Vagina (tissue), 2 donors: Measurements from ENCODE around the gene KCNA4. TPM values are rescaled to one million over a fixed set of nuclear protein-coding genes. Genes with fewer than 3 reads are reported as not detected.
"Not testable (repeated sequence)": the region's sequence is repeated elsewhere in the genome, so short reads cannot be mapped to it uniquely, and the experiment has no call there.

Experiments
- DNase-seq, 2 donors: peaks; one replicate each; pipeline ENCODE4 v3.0.0-alpha.2; 2017; ENCODE audit errors: extremely low spot score in 2 of 2
- H3K27ac ChIP-seq: fragments of 200-600 bp; sonication (generic); one replicate; pipeline ENCODE4 v1.5.1; 2019
- H3K27me3 ChIP-seq: fragments of 200-600 bp; sonication (generic); one replicate; pipeline ENCODE4 v1.5.1; 2019
- H3K36me3 ChIP-seq, 2 donors: fragments of 200-600 bp; sonication (generic); one replicate each; pipeline ENCODE4 v1.5.1; 2017 to 2019
- H3K4me1 ChIP-seq: fragments of 200-600 bp; sonication (generic); one replicate; pipeline ENCODE4 v1.5.1; 2019
- H3K4me3 ChIP-seq, 2 donors: fragments of 200-600 bp; sonication (generic); 1 replicate in 1 of 2; 2 replicates in 1 of 2; pipeline ENCODE4 v1.5.1; 2016 to 2019
- H3K9me3 ChIP-seq: fragments of 200-600 bp; sonication (generic); one replicate; pipeline ENCODE4 v1.5.1; 2019
- POLR2A ChIP-seq, 2 donors: fragments of 450-650 bp; IDR thresholded peaks; one replicate each; pipeline ENCODE4 v1.6.1; 2017; ENCODE audit warnings: antibody characterized with exemption in 2 of 2, mild to moderate bottlenecking in 2 of 2, moderate library complexity in 2 of 2
- POLR2AphosphoS5 ChIP-seq, 2 donors: sonication (generic); formaldehyde crosslinking; IDR thresholded peaks; one replicate each; pipeline ENCODE4 v1.9.0; 2017; ENCODE audit warnings: antibody characterized with exemption in 2 of 2, mild to moderate bottlenecking in 2 of 2, low read depth in 1 of 2; ENCODE audit not compliant: insufficient read depth in 1 of 2
- intact Hi-C: fragments of 100-400 bp; cut with DNase I; formaldehyde crosslinking; loops from one replicate; pipeline ENCODE4 v1.15.1; 2023
- total RNA-seq: library from RNA; depleted of rRNA; stranded (reverse); fragments of >200 nt; gene quantifications from one replicate; pipeline ENCODE4 v1.2.3, GENCODE V29; 2016
- TF ChIP-seq, protein P1 (sequence below), 3 experiments: fragments of 450-650 bp in 2 of 3; fragments of 200-600 bp in 1 of 3; sonication (generic) in 1 of 3; IDR thresholded peaks; one replicate each; pipeline ENCODE4 v1.5.1; 2017 to 2019; ENCODE audit warnings: antibody characterized with exemption in 3 of 3, mild to moderate bottlenecking in 2 of 3, moderate library complexity in 2 of 3

KCNA4 gene
- total RNA-seq, 1 donor from 2014 or later = not detected

GRCh38 chr11:30045921-30046577, 29.2 kb upstream of the KCNA4 start:
- TF ChIP-seq POLR2AphosphoS5 (IDR thresholded peaks at IDR 0.05; ENCODE audit: insufficient read depth in 1 of 2, low read depth in 1 of 2) = no peak
- TF ChIP-seq POLR2A (IDR thresholded peaks at IDR 0.05) = no peak
- TF ChIP-seq, protein P1, sequence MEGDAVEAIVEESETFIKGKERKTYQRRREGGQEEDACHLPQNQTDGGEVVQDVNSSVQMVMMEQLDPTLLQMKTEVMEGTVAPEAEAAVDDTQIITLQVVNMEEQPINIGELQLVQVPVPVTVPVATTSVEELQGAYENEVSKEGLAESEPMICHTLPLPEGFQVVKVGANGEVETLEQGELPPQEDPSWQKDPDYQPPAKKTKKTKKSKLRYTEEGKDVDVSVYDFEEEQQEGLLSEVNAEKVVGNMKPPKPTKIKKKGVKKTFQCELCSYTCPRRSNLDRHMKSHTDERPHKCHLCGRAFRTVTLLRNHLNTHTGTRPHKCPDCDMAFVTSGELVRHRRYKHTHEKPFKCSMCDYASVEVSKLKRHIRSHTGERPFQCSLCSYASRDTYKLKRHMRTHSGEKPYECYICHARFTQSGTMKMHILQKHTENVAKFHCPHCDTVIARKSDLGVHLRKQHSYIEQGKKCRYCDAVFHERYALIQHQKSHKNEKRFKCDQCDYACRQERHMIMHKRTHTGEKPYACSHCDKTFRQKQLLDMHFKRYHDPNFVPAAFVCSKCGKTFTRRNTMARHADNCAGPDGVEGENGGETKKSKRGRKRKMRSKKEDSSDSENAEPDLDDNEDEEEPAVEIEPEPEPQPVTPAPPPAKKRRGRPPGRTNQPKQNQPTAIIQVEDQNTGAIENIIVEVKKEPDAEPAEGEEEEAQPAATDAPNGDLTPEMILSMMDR (IDR thresholded peaks at IDR 0.05) = no peak
- Histone ChIP-seq H3K4me3 (no peak overlapping the region), H3K9me3 (no peaks in the 10 kb centered on the region), H3K4me1 (no peaks in the 10 kb centered on the region), H3K36me3 (no peaks in the 10 kb centered on the region), H3K27ac (no peak overlapping the region), H3K27me3 (no peaks in the 10 kb centered on the region)
- DNase-seq = no peak
- intact Hi-C loops = no loop called here

GRCh38 chr11:30045144-30045543, 28.3 kb upstream of the KCNA4 start:
- no peak for DNase-seq
- Histone ChIP-seq H3K36me3 (no peaks in the 10 kb centered on the region), H3K27ac (no peak overlapping the region), H3K4me3 (no peak overlapping the region), H3K4me1 (no peaks in the 10 kb centered on the region), H3K27me3 (no peaks in the 10 kb centered on the region), H3K9me3 (no peaks in the 10 kb centered on the region)
- intact Hi-C loops = no loop called here
- no peak for TF ChIP-seq POLR2A (IDR thresholded peaks at IDR 0.05)
- no peak for TF ChIP-seq POLR2AphosphoS5 (IDR thresholded peaks at IDR 0.05; ENCODE audit: insufficient read depth in 1 of 2, low read depth in 1 of 2)
- TF ChIP-seq, protein P1 (IDR thresholded peaks at IDR 0.05) = no peak

- Histone ChIP-seq H3K9me3 (no peaks in the 10 kb centered on the region), H3K27me3 (no peaks in the 10 kb centered on the region), H3K4me1 (no peaks in the 10 kb centered on the region), H3K27ac (no peak overlapping the region), H3K4me3 (no peak overlapping the region), H3K36me3 (no peaks in the 10 kb centered on the region)
- intact Hi-C loops = no loop called here
- TF ChIP-seq, protein P1 (IDR thresholded peaks at IDR 0.05) = no peak
- TF ChIP-seq POLR2A (IDR thresholded peaks at IDR 0.05) (no peak), POLR2AphosphoS5 (IDR thresholded peaks at IDR 0.05; ENCODE audit: insufficient read depth in 1 of 2, low read depth in 1 of 2) (no peak)
- no peak for DNase-seq
Observed at GRCh38 chr11:30041171-30041570, 24.3 kb upstream of the KCNA4 start.

DNA sequence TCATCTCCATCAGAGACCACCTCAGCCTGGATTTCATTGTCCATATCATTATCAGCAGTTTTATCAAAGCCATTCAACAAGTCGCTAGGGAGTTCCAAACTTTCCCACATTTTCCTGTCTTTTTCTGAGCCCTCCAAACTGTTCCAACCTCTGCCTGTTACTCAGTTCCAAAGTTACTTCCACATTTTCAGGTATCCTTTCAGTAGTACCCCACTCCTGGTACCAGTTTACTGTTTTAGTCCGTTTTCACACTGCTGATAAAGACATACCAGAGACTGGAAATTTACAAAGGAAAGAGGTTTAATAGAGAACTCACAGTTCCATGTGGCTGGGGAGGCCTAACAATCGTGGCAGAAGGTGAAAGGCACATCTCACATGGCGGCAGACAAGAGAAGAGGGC, 17.9 kb upstream of the KCNA4 start:
- H3K4me1 ChIP-seq, H3K9me3 ChIP-seq, H3K27ac ChIP-seq, H3K4me3 ChIP-seq, H3K27me3 ChIP-seq, DNase-seq, intact Hi-C loops, H3K36me3 ChIP-seq: not testable (repeated sequence)

DNA sequence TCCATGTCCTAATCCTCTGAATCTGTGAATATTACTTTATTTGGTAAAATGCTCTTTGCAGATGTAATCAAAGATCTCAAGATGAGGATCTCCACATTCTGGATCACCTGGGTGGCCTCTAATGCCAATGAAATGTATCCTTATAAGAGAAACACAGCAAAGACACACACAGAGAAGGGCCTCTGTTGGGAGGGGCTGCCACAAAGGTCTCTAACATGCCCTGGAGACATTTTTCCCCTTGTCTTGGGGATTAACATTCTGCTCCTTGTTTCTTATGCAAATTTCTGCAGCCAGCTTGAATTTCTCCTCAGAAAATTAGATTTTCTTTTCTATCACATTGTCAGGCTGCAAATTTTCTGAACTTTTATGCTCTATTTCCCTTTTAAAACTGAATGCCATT, 17.3 kb upstream of the KCNA4 start:
- intact Hi-C loops, H3K27ac ChIP-seq, H3K27me3 ChIP-seq, DNase-seq, H3K4me1 ChIP-seq, H3K4me3 ChIP-seq, H3K9me3 ChIP-seq, H3K36me3 ChIP-seq: not testable (repeated sequence)

- DNase-seq = no peak
- Histone ChIP-seq H3K4me3 (no peak overlapping the region), H3K27me3 (no peaks in the 10 kb centered on the region), H3K4me1 (no peaks in the 10 kb centered on the region), H3K9me3 (no peaks in the 10 kb centered on the region), H3K36me3 (no peaks in the 10 kb centered on the region), H3K27ac (no peak overlapping the region)
- intact Hi-C loops = no loop called here
- TF ChIP-seq POLR2A (IDR thresholded peaks at IDR 0.05) (no peak), POLR2AphosphoS5 (IDR thresholded peaks at IDR 0.05; ENCODE audit: insufficient read depth in 1 of 2, low read depth in 1 of 2) (no peak)
- TF ChIP-seq, protein P1 (IDR thresholded peaks at IDR 0.05) = no peak
Observed at GRCh38 chr11:30025396-30026139, 8.7 kb upstream of the KCNA4 start.
